ENCODE results near the gene FKBP4.

GRCh38 chr12:2797721-2798418 lies 3.1 kb downstream of the FKBP4 start:
- TF ChIP-seq CTCF (IDR thresholded peaks at IDR 0.05) (no peak), POLR2A (IDR thresholded peaks at IDR 0.05) (no peak)
